ENCODE results near the gene SLC43A3. TPM values are rescaled to one million over a fixed set of nuclear protein-coding genes. Genes with fewer than 3 reads are reported as not detected.
"Not testable (repeated sequence)": the region's sequence is repeated elsewhere in the genome, so short reads cannot be mapped to it uniquely, and the experiment has no call there.

The SLC43A3 gene
- total RNA-seq, 2 experiments from 2014 or later, result 6.9 to 7.3 TPM

DNA sequence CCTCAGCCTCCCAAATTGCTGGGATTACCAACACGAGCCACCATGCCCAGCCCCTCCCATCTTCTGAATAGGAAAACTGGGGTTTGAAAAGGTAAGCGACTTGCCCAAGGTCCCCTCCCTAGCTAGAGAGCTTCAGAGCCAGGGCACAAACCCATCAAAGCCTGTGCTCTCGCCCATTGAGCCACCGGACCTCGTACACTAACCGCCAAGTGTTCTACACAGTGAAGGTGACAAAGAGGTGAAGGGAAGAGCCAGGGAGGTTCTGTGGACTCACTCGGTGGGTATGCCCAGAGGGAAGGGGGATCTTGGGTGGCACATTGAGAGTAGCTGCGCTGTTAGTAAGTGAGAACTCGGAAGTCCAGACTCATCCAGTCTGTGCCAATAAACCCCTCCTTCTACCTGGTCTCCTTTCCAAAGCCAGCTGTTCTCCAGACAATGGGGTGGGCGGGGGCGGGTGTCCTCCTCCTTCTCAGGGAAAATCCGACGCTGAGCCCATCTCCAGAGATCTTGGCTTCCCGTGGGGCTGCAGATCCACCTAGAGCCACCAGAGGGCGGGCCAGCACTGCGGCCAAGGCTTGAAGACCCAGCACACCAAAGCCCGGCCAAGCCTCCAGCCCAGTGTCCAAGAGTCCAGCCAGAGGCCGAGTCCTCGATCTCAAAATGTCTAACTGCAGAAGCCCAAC lies 30.2 kb upstream of the SLC43A3 start:
- no peaks in the 10 kb centered on the region for H3K9me3 Mint-ChIP-seq
- H3K27ac Mint-ChIP-seq, result no peak overlapping the region
- H3K4me1 ChIP-seq (ENCODE audit: insufficient read depth, low read length), result peaks cover 42% of the 10 kb centered on the region
- TF ChIP-seq, protein P1, sequence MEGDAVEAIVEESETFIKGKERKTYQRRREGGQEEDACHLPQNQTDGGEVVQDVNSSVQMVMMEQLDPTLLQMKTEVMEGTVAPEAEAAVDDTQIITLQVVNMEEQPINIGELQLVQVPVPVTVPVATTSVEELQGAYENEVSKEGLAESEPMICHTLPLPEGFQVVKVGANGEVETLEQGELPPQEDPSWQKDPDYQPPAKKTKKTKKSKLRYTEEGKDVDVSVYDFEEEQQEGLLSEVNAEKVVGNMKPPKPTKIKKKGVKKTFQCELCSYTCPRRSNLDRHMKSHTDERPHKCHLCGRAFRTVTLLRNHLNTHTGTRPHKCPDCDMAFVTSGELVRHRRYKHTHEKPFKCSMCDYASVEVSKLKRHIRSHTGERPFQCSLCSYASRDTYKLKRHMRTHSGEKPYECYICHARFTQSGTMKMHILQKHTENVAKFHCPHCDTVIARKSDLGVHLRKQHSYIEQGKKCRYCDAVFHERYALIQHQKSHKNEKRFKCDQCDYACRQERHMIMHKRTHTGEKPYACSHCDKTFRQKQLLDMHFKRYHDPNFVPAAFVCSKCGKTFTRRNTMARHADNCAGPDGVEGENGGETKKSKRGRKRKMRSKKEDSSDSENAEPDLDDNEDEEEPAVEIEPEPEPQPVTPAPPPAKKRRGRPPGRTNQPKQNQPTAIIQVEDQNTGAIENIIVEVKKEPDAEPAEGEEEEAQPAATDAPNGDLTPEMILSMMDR (IDR thresholded peaks at IDR 0.05), result peak; percentile 98
- H3K4me1 Mint-ChIP-seq (ENCODE audit: low read depth), result peaks cover 32% of the 10 kb centered on the region
- H3K27me3 ChIP-seq (ENCODE audit: control insufficient read depth in 1 of 2, insufficient read depth in 2 of 2, low read length in 2 of 2), result peaks cover 33 to 36% of the 10 kb centered on the region in 2 experiments
- no peak overlapping the region for H3K4me3 ChIP-seq (ENCODE audit: low read length)
- H3K27ac ChIP-seq (ENCODE audit: low read depth in 1 of 2, low read length in 2 of 2), result no peak overlapping the region
- H3K4me3 Mint-ChIP-seq, result peak overlapping the region; percentile 83
- CTCF ChIA-PET, result interaction anchor here (0.6 to 3.0 kb wide), 20 partner anchors 18 to 342 kb away, joined by 3 to 26 read pairs (median 6); partner anchors contain the start of genes P2RX3, SLC43A1 and UBE2L6
- POLR2A ChIA-PET, result interaction anchor here (0.5 to 3.0 kb wide), 8 partner anchors 15 to 184 kb away, joined by 3 to 16 read pairs (median 7); partner anchors contain the start of genes SLC43A3 and TIMM10
- H3K27me3 Mint-ChIP-seq, result peaks cover 51% of the 10 kb centered on the region
- intact Hi-C loops (cut with DNase I, micrococcal nuclease), result loop anchor here (1.0 to 10.0 kb wide), 6 partner anchors 26 to 1068 kb away; partner anchors contain the start of gene SLC43A3 (in 1 of the 2)
- H3K36me3 Mint-ChIP-seq (ENCODE audit: low read depth), result no peaks in the 10 kb centered on the region
- ATAC-seq (ENCODE audit: poor library complexity) (peak; percentile 62), DNase-seq (peak; percentile 50 to 85 (median 66))
- H3K9me3 ChIP-seq (ENCODE audit: control insufficient read depth in 1 of 2, insufficient read depth in 1 of 2, low read length in 2 of 2), result no peaks in the 10 kb centered on the region
- no peaks in the 10 kb centered on the region for H3K36me3 ChIP-seq (ENCODE audit: insufficient read depth, low read length)

DNA sequence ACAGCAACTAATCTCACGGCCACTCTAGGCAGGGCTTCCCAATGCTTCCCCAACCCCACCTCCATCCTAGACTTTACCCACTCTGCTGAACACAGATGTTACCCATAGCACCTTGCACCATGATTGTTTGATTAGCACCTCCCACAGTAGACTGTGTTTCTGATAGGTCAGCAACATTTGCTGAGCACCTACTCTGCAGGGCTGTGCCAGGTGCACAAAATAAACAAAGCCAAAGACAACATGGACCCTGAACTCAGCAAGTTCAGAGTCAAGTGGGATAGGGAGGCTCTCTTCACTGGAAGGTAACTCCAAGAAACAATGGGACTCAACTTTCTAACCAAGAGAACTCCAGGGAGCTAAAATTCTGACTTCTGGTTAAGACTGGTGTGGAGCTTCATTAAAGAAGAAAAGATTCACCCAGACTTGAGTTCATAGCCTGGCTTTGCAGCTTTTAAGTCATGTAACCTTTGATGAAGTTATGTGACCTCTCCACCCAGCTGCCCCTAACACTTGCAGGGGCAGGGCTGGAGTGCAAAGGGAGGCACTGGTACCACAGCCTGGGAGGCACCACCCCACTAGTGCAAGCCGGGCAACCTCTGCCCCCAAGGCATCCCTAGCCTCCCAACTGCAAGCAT lies 26.7 kb upstream of the SLC43A3 start:
- TF ChIP-seq, protein P1 (IDR thresholded peaks at IDR 0.05), result no peak
- Histone ChIP-seq H3K4me3 (ENCODE audit: low read length) (no peak overlapping the region), H3K27ac (ENCODE audit: low read depth in 1 of 2, low read length in 2 of 2) (no peak overlapping the region), H3K27me3 (ENCODE audit: control insufficient read depth in 1 of 2, insufficient read depth in 2 of 2, low read length in 2 of 2) (peaks cover 12 to 21% of the 10 kb centered on the region in 2 experiments), H3K36me3 (ENCODE audit: insufficient read depth, low read length) (no peaks in the 10 kb centered on the region), H3K4me1 (ENCODE audit: insufficient read depth, low read length) (peaks cover 18% of the 10 kb centered on the region), H3K9me3 (ENCODE audit: control insufficient read depth in 1 of 2, insufficient read depth in 1 of 2, low read length in 2 of 2) (no peaks in the 10 kb centered on the region)
- DNase-seq (no peak), ATAC-seq (ENCODE audit: poor library complexity) (no peak)
- intact Hi-C loops (cut with DNase I, micrococcal nuclease), result loop anchor here (10.0 kb wide), 3 partner anchors 109 to 1071 kb away; no protein-coding TSS in a partner anchor
- Mint-ChIP-seq H3K36me3 (ENCODE audit: low read depth) (no peaks in the 10 kb centered on the region), H3K27ac (no peak overlapping the region), H3K4me1 (ENCODE audit: low read depth) (peaks cover 16% of the 10 kb centered on the region), H3K27me3 (peaks cover 34% of the 10 kb centered on the region), H3K4me3 (no peak overlapping the region), H3K9me3 (no peaks in the 10 kb centered on the region)
- ChIA-PET CTCF (no interaction called here), POLR2A (no interaction called here)

DNA sequence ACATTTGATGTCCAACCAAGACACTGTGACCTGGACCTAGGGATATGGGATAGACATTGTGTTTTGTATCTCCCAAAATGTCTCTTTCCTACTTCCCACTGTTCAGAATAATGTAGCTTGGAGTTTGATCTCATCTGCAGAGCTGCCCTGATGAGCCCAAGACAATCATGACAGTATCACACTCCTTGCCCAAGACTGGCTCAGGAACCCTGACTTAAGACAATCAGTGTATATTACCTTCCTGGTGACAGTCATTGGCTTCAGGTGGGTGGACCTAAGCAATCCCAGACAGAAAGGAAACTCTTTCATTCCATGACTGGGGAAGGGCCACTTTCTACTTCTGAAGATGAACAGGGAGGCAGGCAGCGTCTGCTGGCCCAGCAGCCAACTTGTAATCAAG lies 19.1 kb upstream of the SLC43A3 start:
- H3K4me3 Mint-ChIP-seq, result no peak overlapping the region
- H3K27ac Mint-ChIP-seq, result no peak overlapping the region
- H3K36me3 ChIP-seq (ENCODE audit: insufficient read depth, low read length), result no peaks in the 10 kb centered on the region

DNA sequence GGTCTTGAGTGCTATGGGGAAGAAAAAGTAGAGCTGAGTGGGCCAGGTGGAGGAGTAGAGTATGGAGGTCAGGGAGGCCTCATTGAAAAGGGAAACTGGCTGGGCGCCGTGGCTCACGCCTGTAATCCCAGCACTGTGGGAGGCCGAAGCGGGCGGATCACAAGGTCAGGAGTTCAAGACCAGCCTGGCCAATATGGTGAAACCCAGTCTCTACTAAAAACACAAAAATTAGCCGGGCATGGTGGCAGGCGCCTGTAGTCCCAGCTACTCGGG lies 18.1 kb upstream of the SLC43A3 start:
- intact Hi-C loops (cut with DNase I, micrococcal nuclease); H3K9me3 Mint-ChIP-seq; H3K9me3 ChIP-seq (ENCODE audit: control insufficient read depth in 1 of 2, insufficient read depth in 1 of 2, low read length in 2 of 2); H3K4me1 Mint-ChIP-seq (ENCODE audit: low read depth); POLR2A ChIA-PET; DNase-seq; H3K4me3 Mint-ChIP-seq; H3K4me1 ChIP-seq (ENCODE audit: insufficient read depth, low read length); H3K36me3 ChIP-seq (ENCODE audit: insufficient read depth, low read length); H3K27me3 ChIP-seq (ENCODE audit: control insufficient read depth in 1 of 2, insufficient read depth in 2 of 2, low read length in 2 of 2); H3K4me3 ChIP-seq (ENCODE audit: low read length); CTCF ChIA-PET; H3K27ac Mint-ChIP-seq; ATAC-seq (ENCODE audit: poor library complexity); H3K36me3 Mint-ChIP-seq (ENCODE audit: low read depth); H3K27ac ChIP-seq (ENCODE audit: low read depth in 1 of 2, low read length in 2 of 2): not testable (repeated sequence)
- H3K27me3 Mint-ChIP-seq, result peaks cover 26% of the 10 kb centered on the region

More for the DNA sequence above, 19.1 kb upstream of the SLC43A3 start:
- DNase-seq, result no peak
- Histone ChIP-seq H3K4me3 (ENCODE audit: low read length) (no peak overlapping the region), H3K9me3 (ENCODE audit: control insufficient read depth in 1 of 2, insufficient read depth in 1 of 2, low read length in 2 of 2) (no peaks in the 10 kb centered on the region), H3K27ac (ENCODE audit: low read depth in 1 of 2, low read length in 2 of 2) (no peak overlapping the region), H3K27me3 (ENCODE audit: control insufficient read depth in 1 of 2, insufficient read depth in 2 of 2, low read length in 2 of 2) (no peaks in the 10 kb centered on the region), H3K4me1 (ENCODE audit: insufficient read depth, low read length) (no peaks in the 10 kb centered on the region)
- Mint-ChIP-seq H3K4me1 (ENCODE audit: low read depth) (no peaks in the 10 kb centered on the region), H3K36me3 (ENCODE audit: low read depth) (no peaks in the 10 kb centered on the region), H3K27me3 (peaks cover 28% of the 10 kb centered on the region), H3K9me3 (no peaks in the 10 kb centered on the region)
- intact Hi-C loops (cut with DNase I, micrococcal nuclease), result no loop called here
- TF ChIP-seq, protein P1 (IDR thresholded peaks at IDR 0.05), result no peak
- POLR2A ChIA-PET, result no interaction called here
- no peak for ATAC-seq (ENCODE audit: poor library complexity)
- CTCF ChIA-PET, result no interaction called here

All from CD4-positive, alpha-beta T cell (primary cell).